Measurements from ENCODE around the gene DLGAP1. TPM values are rescaled to one million over a fixed set of nuclear protein-coding genes. Genes with fewer than 3 reads are reported as not detected.

Gene DLGAP1
- total and polyA plus RNA-seq, 5 experiments from 2014 or later: not detected

- POLR2A ChIA-PET: no interaction called here
- no peak for ATAC-seq
- Mint-ChIP-seq H3K27ac (no peak overlapping the region), H3K9me3 (peaks cover 0 to 31% (median 15%) of the 10 kb centered on the region in 9 donors), H3K4me1 (no peaks in the 10 kb centered on the region), H3K36me3 (peaks cover 0 to 17% (median 2%) of the 10 kb centered on the region in 3 donors), H3K4me3 (no peak overlapping the region), H3K27me3 (peaks cover 6 to 17% (median 10%) of the 10 kb centered on the region in 5 donors)
- DNase-seq: no peak
Measured at GRCh38 chr18:3761266-3761665, 693.8 kb downstream of the DLGAP1 start.

GRCh38 chr18:3760741-3761140 is 694.4 kb downstream of the DLGAP1 start:
- H3K36me3 Mint-ChIP-seq: peaks cover 0 to 17% (median 2%) of the 10 kb centered on the region in 3 donors
- ATAC-seq: no peak
- no peak overlapping the region for H3K27ac Mint-ChIP-seq
- POLR2A ChIA-PET: no interaction called here
- peaks cover 0 to 29% (median 13%) of the 10 kb centered on the region in 9 donors for H3K9me3 Mint-ChIP-seq
- no peaks in the 10 kb centered on the region for H3K4me1 Mint-ChIP-seq
- peaks cover 3 to 12% (median 5%) of the 10 kb centered on the region in 5 donors for H3K27me3 Mint-ChIP-seq
- no peak for DNase-seq
- H3K4me3 Mint-ChIP-seq: no peak overlapping the region

GRCh38 chr18:3759099-3759498 is 696.0 kb downstream of the DLGAP1 start:
- no peak for ATAC-seq
- peaks cover 0 to 18% (median 0%) of the 10 kb centered on the region in 3 donors for H3K36me3 Mint-ChIP-seq

GRCh38 chr18:3758531-3758930 is 696.6 kb downstream of the DLGAP1 start:
- peaks cover 0 to 31% (median 10%) of the 10 kb centered on the region in 9 donors for H3K9me3 Mint-ChIP-seq
- DNase-seq (no peak), ATAC-seq (no peak)
- H3K27ac Mint-ChIP-seq: no peak overlapping the region
- peaks cover 0 to 18% (median 0%) of the 10 kb centered on the region in 3 donors for H3K36me3 Mint-ChIP-seq
- H3K4me1 Mint-ChIP-seq: no peaks in the 10 kb centered on the region
- H3K27me3 Mint-ChIP-seq: peaks cover 0 to 4% (median 3%) of the 10 kb centered on the region in 5 donors
- no peak overlapping the region for H3K4me3 Mint-ChIP-seq
- POLR2A ChIA-PET: no interaction called here

More at GRCh38 chr18:3759099-3759498, 696.0 kb downstream of the DLGAP1 start:
- POLR2A ChIA-PET: no interaction called here
- Mint-ChIP-seq H3K9me3 (peaks cover 0 to 31% (median 10%) of the 10 kb centered on the region in 9 donors), H3K27ac (no peak overlapping the region), H3K4me3 (no peak overlapping the region), H3K27me3 (peaks cover 0 to 4% (median 2%) of the 10 kb centered on the region in 5 donors), H3K4me1 (no peaks in the 10 kb centered on the region)
- DNase-seq: no peak

- Mint-ChIP-seq H3K36me3 (peaks cover 0 to 18% (median 0%) of the 10 kb centered on the region in 3 donors), H3K27me3 (peaks cover 3 to 8% (median 4%) of the 10 kb centered on the region in 5 donors), H3K4me3 (no peak overlapping the region), H3K9me3 (peaks cover 0 to 31% (median 10%) of the 10 kb centered on the region in 9 donors), H3K27ac (no peak overlapping the region), H3K4me1 (no peaks in the 10 kb centered on the region)
- ATAC-seq: no peak
- POLR2A ChIA-PET: no interaction called here
- no peak for DNase-seq
Measured at GRCh38 chr18:3757361-3757760, 697.7 kb downstream of the DLGAP1 start.

GRCh38 chr18:3753106-3753505 is 702.0 kb downstream of the DLGAP1 start:
- H3K4me1 Mint-ChIP-seq: no peaks in the 10 kb centered on the region

GRCh38 chr18:3748086-3748485 is 707.0 kb downstream of the DLGAP1 start:
- H3K36me3 Mint-ChIP-seq: no peaks in the 10 kb centered on the region
- no peak overlapping the region for H3K4me3 Mint-ChIP-seq
- H3K4me1 Mint-ChIP-seq: no peaks in the 10 kb centered on the region
- H3K9me3 Mint-ChIP-seq: peaks cover 0 to 10% (median 0%) of the 10 kb centered on the region in 9 donors
- no peak overlapping the region for H3K27ac Mint-ChIP-seq
- H3K27me3 Mint-ChIP-seq: peaks cover 3 to 26% (median 11%) of the 10 kb centered on the region in 5 donors
- POLR2A ChIA-PET: no interaction called here
- no peak for DNase-seq
- ATAC-seq: no peak

More at GRCh38 chr18:3753106-3753505, 702.0 kb downstream of the DLGAP1 start:
- no peak overlapping the region for H3K4me3 Mint-ChIP-seq
- H3K36me3 Mint-ChIP-seq: peaks cover 0 to 13% (median 0%) of the 10 kb centered on the region in 3 donors
- peaks cover 5 to 26% (median 12%) of the 10 kb centered on the region in 5 donors for H3K27me3 Mint-ChIP-seq
- ATAC-seq (no peak), DNase-seq (no peak)
- H3K27ac Mint-ChIP-seq: no peak overlapping the region
- POLR2A ChIA-PET: no interaction called here
- peaks cover 4 to 26% (median 10%) of the 10 kb centered on the region in 9 donors for H3K9me3 Mint-ChIP-seq

GRCh38 chr18:3747176-3747973 is 707.7 kb downstream of the DLGAP1 start:
- ATAC-seq: no peak
- Mint-ChIP-seq H3K27ac (no peak overlapping the region), H3K27me3 (peaks cover 3 to 19% (median 8%) of the 10 kb centered on the region in 5 donors), H3K36me3 (no peaks in the 10 kb centered on the region), H3K4me3 (no peak overlapping the region), H3K4me1 (no peaks in the 10 kb centered on the region), H3K9me3 (peaks cover 0 to 10% (median 1%) of the 10 kb centered on the region in 9 donors)
- DNase-seq: no peak
- POLR2A ChIA-PET: no interaction called here

- H3K27me3 Mint-ChIP-seq: peaks cover 0 to 6% (median 2%) of the 10 kb centered on the region in 5 donors
Measured at GRCh38 chr18:3742541-3742940, 712.6 kb downstream of the DLGAP1 start.

GRCh38 chr18:3741333-3741732 is 713.8 kb downstream of the DLGAP1 start:
- peaks cover 0 to 18% (median 8%) of the 10 kb centered on the region in 9 donors for H3K9me3 Mint-ChIP-seq
- H3K27ac Mint-ChIP-seq: no peak overlapping the region
- POLR2A ChIA-PET: no interaction called here
- ATAC-seq (no peak), DNase-seq (no peak)
- H3K4me3 Mint-ChIP-seq: peak overlapping the region in 1 of 10 donors; percentile 0
- H3K27me3 Mint-ChIP-seq: peaks cover 0 to 10% (median 3%) of the 10 kb centered on the region in 5 donors
- H3K4me1 Mint-ChIP-seq: peaks cover 0 to 3% (median 0%) of the 10 kb centered on the region in 4 donors
- peaks cover 0 to 5% (median 0%) of the 10 kb centered on the region in 3 donors for H3K36me3 Mint-ChIP-seq

More at GRCh38 chr18:3742541-3742940, 712.6 kb downstream of the DLGAP1 start:
- H3K4me3 Mint-ChIP-seq: no peak overlapping the region
- ATAC-seq: no peak
- POLR2A ChIA-PET: no interaction called here
- H3K9me3 Mint-ChIP-seq: peaks cover 0 to 18% (median 8%) of the 10 kb centered on the region in 9 donors
- H3K36me3 Mint-ChIP-seq: peaks cover 0 to 5% (median 0%) of the 10 kb centered on the region in 3 donors
- no peak for DNase-seq
- peaks cover 0 to 3% (median 0%) of the 10 kb centered on the region in 4 donors for H3K4me1 Mint-ChIP-seq
- no peak overlapping the region for H3K27ac Mint-ChIP-seq

GRCh38 chr18:3728704-3729437 is 726.2 kb downstream of the DLGAP1 start:
- ATAC-seq (no peak), DNase-seq (no peak)
- Mint-ChIP-seq H3K4me1 (peaks cover 0 to 10% (median 0%) of the 10 kb centered on the region in 4 donors), H3K27ac (no peak overlapping the region), H3K27me3 (peaks cover 4 to 19% (median 13%) of the 10 kb centered on the region in 5 donors), H3K4me3 (no peak overlapping the region), H3K36me3 (no peaks in the 10 kb centered on the region), H3K9me3 (no peaks in the 10 kb centered on the region)
- POLR2A ChIA-PET: no interaction called here

- no peak overlapping the region for H3K27ac Mint-ChIP-seq
- POLR2A ChIA-PET: no interaction called here
- DNase-seq: no peak
- ATAC-seq: no peak
- H3K9me3 Mint-ChIP-seq: no peaks in the 10 kb centered on the region
- peaks cover 0 to 10% (median 0%) of the 10 kb centered on the region in 4 donors for H3K4me1 Mint-ChIP-seq
- no peaks in the 10 kb centered on the region for H3K36me3 Mint-ChIP-seq
- peaks cover 9 to 23% (median 13%) of the 10 kb centered on the region in 5 donors for H3K27me3 Mint-ChIP-seq
- H3K4me3 Mint-ChIP-seq: no peak overlapping the region
Measured at GRCh38 chr18:3727274-3727673, 727.8 kb downstream of the DLGAP1 start.
